ENCODE data around the gene MRO.
"Not testable (repeated sequence)": the region's sequence is repeated elsewhere in the genome, so short reads cannot be mapped to it uniquely, and the experiment has no call there.

MRO gene

DNA sequence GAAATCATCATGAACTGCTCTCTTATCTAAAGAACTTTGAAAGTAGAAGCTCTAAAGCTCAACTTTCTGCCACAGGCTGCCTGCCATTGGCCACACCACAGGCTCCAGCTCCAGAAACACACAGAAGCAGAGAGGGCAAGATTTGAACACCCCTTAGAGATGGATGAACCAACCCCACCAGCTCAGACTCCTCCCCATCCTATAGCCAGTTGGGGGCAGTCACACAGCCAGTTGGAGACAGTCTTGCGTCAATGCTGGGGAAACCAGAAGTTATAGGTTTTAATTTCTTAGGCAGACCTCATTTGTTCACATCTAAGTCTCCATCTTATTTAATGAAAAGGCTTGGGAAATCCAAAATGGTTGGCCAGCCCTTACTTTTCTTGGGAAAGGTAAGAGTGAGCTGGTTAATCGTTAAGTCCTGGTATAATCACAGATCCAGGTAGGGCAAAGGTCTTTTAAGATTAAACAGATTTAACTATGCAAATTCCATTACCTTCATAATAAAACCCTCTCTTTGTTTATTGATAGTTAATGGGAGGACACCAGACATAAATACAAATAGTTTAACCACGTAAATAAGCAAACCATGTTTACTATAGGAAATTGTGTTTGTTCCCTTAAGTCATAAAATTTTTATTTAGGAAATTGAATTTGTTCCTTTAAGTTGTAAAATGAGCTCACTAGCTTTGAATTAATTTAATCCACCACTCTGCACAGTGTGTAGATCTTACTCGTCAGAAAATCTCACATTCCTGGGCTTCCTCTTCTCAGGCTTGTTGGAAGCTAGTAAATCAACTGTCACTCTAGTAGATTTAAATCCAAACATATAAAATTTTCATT, 28.0 kb downstream of the MRO start:
- DNase-seq, result no peak

DNA sequence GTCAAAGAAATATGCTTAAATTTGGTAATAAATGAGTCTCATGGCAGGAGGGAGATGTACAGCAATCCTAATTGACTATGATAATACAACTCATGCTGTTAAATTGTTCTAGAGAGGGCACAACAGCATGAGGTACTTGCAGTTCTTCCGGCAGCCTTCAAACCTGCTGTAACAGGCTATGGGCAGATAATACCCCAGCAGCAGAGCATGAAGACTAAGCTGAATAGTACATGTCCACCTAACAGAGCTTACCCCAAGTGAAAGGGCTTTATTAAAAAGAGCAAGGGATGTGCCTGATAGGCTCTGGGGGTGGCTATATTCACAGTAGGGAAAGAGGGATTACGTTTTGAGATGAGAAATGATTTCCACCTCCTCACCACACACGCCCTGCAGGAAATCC, 28.9 kb downstream of the MRO start:
- no peak for DNase-seq

DNA sequence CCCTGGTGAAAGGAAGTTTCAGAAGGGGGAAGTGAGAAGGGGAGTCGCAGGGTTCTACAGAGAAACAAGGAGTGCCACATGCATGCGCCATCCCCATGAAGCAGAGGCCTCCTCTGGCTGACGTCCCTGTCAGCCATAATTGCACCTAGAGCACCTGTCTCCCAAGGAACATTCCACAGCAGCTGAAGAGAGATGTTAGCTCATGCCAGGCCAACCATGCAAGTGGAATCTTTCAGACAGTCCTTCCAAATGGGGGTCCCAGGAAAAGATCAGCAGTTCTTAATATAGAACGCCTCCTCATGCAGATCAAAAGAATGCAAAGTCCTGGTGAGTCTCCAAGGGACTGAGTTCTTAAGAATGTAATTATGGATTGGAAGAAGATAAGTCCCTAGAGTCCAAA, 29.6 kb downstream of the MRO start:
- no peak for DNase-seq

DNA sequence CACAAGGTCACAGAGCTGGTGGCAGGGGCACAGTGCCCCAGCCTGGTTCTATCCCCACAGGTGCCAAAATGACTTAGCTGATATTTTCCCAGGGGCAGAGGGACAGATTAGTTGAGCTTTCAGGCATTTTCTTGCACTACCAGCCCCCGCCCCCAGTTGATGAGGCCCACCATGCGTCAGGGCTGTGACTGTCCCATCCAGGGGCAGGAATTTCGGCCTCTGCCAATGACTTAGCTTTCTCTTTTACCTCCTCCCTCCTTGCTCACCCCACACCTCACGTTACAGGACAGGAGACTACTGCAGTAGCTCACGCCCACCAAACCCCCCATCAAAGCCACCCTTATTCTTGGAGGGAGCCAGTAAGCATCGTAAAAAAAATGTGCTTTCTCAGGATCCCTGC, 31.5 kb downstream of the MRO start:
- DNase-seq, result no peak

DNA sequence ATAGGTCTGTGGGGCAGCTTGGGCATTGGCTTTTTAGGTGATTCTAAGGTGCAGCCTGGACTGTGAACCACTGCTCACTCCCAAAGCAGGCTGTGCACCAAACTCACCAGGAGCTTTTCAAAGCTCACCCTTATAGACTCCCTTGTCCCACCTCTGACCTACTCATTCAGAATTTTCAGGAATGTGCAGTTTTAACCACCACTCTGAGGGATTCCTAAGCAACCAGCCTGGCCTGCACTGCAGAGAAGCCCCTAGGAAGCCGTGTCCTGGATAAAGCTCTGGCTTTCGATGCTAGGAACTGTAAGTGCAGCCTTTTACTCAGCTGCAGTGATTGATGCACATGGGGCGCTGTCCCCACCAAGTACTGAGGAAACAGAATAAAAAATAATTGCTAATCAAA, 33.0 kb downstream of the MRO start:
- no peak for DNase-seq

DNA sequence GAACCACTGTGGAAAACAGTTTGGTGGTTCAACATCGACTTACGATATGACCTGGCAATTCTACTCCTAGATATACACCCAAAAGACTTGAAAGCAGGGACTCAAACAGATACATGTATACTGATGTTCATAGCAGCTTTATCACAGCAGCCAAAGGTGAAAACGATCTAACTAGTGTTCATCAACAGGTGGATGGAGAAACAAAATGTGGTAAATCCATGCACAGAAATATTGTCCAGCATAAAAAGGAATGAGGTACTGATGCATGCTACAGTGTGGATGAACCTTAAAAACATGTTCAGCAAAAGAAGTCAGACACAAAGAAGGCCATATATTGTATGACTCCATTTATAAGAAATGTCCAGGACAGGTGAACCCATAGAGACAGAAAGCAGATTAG, 36.3 kb downstream of the MRO start:
- no peak for DNase-seq

DNA sequence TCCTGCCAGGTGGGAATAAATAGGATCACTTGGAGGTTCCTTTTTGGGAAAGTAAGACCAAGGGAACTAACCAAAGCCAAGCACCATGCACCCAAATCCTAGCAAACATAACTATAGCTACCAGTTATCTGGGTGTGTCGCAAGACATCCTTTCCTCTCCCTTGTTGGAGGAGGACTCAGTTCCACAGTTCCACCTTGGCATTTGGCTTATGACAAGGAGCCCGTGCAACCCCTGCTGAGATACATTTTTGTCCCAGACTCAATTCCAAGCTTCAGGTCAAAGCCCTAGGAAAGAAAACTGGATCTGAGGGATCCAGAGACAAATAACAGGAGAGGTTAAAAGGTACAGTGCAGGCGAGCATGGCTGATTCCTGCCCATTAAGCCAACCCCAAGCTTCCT, 40.8 kb downstream of the MRO start:
- not testable (repeated sequence) for DNase-seq

DNA sequence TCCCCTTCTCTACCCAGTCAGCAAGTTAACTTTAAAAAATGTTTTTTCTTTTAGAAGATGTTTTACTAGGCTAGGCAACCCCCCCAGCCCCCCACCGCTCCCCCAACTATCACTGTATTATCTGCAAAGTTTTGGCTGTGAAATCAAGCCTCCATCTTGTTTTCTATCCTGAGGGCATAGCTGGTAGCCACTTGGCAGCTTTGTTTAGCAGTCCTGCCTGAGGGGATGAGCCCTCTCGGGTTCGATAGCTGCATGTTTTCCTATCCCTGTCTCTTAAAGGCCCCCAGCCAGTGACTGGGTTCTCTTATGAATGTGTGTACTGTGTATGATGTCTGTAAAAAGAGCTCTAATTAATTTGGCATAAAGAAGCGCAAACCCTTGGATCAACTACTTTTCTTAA, 43.4 kb downstream of the MRO start:
- DNase-seq, result no peak

DNA sequence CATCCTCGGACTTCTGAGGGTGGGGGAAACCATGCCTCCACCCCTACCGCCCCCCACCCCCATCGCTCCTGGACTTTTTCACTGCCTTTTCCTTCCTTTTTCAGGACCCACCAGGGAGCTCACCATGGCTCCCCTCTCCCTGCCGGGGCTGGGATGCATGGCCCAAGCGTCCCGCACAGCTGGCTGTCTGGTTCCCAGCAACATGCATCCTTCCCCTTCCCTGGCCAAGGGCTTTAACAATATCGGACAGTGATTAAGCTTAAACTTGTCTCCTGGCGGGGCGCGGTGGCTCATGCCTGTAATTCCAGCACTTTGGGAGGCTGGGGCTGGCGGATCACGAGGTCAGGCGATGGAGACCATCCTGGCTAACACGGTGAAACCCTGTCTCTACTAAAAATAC, 44.1 kb downstream of the MRO start:
- no peak for DNase-seq

DNA sequence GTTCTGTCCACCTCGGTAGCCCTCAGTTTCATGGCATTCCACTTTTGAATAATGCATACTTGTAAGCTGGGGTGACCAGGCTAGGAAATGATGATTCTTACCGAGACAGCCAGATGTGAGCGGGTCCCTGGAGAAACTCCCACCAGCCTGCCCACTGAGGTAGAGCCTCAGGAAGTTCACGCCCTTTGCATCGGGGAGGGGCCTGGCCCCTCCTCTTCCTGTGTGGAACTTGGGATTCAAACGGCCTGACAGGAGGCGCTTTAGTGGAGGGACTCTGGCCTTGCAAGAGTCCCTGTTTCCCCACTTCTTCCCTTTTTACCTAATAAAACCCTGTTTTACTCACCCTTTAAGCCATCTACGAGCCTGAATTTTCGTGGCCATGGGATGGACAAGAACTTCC, 44.6 kb downstream of the MRO start:
- no peak for DNase-seq

DNA sequence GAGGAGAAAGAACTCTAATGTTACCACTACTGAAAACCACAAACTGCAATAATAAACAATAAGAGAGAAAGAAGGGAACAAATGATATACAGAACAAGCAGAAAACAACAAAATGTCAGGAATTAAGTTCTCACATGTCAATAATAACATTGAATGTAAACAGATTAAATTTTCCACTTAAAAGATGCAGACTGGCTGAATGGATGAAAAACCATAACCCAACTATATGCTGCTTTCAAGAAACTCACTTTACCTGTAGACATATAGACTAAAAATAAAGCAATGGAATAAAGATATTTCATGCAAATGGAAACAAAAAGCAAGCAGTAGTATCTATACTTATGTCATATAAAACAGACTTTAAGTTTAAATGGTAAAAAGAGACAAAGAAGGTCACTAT, 50.4 kb downstream of the MRO start:
- no peak for DNase-seq

DNA sequence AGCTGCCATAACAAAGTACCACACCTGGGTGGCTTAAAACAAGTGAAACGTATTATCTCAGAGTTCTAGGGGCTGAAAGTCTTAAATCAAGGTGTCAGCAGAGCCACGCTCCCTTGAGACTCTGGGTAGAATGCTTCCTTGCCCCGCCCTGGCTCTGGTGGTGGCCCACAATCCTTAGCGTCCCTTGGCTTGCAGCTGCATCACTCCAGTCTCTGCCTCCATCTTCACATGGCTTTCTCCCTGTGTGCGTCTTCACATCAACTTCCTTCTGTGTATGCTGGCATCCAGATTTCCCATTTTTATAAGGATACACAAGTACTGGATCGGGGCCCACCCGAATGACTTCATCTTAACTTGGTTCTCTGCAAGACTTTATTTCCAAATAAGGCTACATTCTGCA, 62.5 kb downstream of the MRO start:
- DNase-seq, result no peak

DNA sequence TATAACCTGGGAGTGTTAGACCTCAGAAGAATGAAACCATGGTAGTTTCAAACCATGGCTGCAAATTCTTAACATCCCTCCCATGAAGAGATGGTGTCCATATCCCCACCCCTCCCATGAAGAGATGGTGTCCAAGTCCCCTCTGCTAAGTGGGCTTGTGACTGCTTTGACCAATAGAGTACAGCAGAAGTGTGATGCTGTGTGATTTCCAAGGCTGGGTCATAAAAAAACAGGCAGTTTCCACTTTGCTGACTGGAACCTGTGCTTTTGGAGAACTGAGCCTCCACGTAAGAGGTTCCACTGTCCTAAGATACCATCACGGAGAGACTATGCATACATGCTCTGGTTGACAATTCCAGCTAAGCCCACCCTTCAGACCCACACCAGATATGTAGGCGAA, 65.5 kb downstream of the MRO start:
- DNase-seq, result no peak

DNA sequence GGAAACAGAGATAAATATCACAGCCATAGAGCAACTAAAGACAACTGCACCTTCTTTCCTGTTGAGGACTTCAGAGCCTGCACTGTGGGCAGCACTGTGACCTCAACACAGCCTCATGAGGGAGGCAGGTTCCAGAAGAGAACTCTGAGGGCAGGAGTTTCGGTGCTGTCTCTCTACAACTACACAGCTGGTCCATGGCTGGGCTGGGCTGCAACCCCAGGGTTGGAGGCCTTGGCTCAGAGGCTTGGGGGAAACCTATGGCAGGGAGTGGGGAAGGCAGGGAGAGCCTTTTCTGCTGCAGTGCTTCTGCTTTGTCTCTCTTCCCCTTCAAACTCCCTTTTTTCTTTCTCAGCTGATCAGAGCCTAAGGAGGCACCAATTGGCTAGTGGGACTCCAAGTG, 66.5 kb downstream of the MRO start:
- no peak for DNase-seq

DNA sequence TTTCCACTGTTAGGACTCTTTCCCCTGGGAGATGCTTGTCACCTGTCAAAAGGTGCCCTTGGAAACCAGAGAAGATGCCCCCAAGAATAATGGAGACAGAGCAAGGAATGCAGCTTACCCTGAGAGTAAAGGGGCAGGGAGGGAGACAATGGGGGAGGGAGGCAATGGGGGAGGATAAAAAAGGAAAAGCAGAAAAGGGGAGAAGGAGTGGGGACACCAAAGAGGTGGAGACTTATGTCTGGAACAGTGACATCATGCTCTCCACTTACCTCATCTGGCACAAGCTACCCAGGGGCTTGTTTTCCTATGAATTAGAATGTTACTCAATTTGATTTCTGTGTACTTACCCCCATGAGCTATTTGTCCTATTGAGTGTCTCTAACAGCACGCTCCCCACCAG, 67.9 kb downstream of the MRO start:
- DNase-seq, result no peak

DNA sequence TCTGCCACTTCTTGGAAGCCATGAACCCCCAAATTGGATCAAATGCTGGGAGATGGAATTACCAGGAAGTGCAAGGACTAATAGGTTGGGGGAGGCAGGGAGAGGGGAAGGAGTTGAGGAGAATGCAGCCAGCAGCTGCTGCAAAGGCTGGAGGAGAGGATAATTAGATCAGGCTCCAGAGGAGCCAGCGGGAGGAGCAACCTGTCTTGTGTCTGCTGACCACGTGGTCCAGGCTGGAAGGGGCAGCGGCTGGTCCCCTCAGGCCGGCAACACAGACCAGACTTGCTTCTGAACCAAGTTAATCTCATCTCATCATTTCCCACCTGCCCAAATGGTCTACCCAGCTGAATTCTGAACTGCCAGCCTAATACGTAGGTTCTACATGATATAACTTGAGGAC, 68.3 kb downstream of the MRO start:
- DNase-seq, result no peak

DNA sequence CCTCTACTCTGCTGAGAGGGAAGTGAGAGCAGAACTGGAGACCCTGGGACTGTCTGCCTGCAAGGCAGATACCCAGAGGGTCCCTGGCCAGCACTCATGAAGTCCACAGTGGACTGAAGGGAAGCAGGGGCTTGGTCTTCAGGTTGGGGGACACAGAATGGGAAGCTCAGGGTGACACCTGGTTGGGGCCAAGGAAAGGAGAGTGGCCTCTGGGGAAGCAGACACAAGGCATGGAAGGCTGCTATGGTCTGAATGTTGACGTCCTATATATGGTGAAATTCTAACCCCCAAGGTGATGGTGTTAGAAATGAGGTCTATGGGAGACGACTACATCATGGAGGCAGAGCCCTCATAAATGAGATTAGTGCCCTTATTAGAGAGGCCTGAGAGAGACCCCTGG, 69.3 kb downstream of the MRO start:
- DNase-seq, result no peak

DNA sequence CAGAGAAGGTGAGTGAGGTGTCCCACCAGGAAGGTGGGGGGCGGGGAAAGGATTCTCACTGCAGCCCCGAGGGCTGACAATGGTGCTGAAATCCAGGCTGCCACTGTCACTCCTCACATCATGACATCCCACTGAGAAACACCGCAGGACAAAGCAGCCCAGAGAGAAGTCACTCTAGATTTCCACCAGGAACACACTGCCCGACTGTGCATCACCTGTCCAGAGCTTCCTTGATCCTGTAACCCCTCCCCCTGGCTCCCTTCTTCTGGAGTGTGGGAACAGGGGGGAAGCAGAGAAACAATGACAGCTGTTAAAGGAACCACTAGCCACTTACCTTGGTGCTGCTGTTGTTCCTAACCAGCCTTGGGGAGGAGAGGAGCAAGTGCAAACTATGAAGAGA, 69.9 kb downstream of the MRO start:
- no peak for DNase-seq

DNA sequence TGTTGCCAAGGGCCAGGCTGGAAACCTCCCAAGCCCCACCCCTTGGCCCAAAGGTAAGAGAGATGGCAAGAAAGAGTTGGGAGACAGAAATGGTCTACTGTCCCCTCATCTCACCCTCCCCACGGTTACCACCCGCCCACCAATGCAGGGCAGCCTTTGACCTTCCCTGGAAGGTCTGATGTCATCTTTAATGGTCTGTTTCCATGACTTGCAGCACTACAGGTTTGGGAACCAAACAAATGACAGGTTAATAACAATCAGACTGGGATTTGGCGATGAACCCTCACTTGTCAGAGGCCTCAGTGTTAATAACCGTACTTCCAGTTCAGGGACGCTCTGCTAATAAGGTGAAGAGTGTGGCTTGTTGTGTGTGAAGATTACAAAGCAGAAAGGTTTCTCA, 70.4 kb downstream of the MRO start:
- DNase-seq, result no peak

DNA sequence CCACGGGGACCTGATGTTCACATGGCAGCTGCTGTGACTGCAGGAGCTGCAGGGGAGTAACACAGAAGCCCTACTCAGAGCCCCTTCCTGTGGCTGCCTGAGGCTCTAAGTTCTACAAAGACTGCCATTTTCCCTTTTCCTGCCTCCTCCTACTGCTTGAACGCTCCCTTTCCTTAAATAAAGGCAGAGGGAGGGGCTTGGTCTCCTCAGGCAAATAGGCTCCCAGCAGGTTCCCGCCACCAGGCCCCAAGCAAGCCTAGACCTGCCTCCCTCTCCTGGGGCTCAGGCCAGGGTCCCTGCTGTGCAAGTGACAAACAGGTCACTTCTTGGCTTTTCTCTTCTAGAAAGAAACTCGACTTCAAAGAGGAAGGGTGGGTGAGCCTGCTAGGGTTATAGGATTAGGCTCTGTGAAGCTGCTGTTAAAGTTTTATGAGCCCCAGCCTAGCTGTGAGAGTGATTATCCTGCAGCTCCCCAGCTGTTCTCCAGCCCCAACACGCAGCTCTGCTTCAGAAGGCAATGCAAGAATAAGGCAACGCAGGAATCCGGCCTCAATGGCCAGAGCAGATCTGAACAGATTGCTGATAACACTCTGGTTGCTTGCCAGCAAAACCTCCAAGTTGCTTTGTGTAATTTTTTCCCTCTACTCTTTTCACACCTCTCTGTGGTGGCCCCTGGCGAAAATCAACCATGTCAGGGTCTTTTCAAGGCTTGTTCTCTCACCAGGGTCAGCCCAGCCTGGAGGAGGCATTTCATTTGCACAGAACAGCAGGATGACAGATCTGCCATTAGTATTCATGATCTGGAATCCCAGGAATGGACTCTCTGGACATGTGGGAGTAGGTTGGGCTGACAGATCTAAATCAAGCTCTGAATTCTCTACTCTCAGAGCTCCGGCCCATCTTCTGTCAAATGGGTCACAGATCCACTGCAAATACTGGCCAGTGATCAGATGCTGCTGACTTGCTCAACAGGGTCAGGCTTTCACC, 71.3 kb downstream of the MRO start:
- DNase-seq, result peak; percentile 28

DNA sequence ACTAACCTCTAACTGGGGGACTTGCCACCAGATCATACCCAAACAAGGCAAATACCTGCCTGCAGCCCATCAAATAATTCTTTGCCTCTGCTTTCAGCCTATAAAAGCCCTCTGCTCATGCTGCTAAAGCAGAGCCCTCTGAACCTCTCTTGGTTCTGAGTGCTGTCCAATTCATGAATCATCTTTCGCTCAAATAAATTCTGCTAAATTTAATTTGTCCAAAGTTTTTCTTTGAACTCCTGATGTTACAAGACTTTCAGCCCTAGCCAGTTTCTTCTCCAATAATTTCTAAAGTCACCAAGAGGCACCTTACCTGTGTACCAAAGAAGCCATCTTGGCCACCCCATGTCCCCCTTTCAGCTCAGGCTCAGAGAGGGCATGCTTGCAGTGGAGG, 72.0 kb downstream of the MRO start:
- DNase-seq, result no peak

DNA sequence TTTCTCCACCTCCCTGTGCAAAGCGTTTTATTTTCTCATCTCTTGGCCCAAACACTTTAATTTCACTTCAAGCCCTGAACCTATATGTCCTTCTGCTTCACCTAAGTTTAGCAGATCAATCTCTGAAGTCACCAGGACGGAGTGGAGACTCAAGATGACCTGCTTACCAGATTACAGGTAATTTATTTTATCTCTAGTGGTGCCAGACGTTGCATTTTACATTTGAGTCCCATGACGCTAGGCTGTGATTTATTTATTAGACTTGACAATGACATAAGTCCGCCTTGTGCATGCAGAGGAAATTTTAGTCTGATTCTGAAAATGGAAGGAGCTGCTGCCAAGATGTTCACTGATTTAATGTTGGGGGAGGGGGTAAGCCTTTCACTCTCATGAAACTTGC, 73.9 kb downstream of the MRO start:
- no peak for DNase-seq

Data from right kidney (tissue), 1 donor.